Measurements from ENCODE around the gene DCLK1.

GRCh38 chr13:35996360-35996759, 134.8 kb downstream of the DCLK1 start:
- TF ChIP-seq POLR2A (IDR thresholded peaks at IDR 0.05) (no peak), CTCF (IDR thresholded peaks at IDR 0.05) (no peak), EP300 (IDR thresholded peaks at IDR 0.05) (no peak)

All from tibial nerve (tissue), 4 donors.